Vagina (tissue), 2 donors: ENCODE data around the gene AMOTL2.

ENCODE experiments used
- POLR2A ChIP-seq, 2 donors: fragments of 450-650 bp; IDR thresholded peaks; one replicate each; pipeline ENCODE4 v1.6.1; 2017; ENCODE audit warnings: antibody characterized with exemption in 2 of 2, mild to moderate bottlenecking in 2 of 2, moderate library complexity in 2 of 2
- TF ChIP-seq, protein P1 (sequence below), 3 experiments: fragments of 450-650 bp in 2 of 3; fragments of 200-600 bp in 1 of 3; sonication (generic) in 1 of 3; IDR thresholded peaks; one replicate each; pipeline ENCODE4 v1.5.1; 2017 to 2019; ENCODE audit warnings: antibody characterized with exemption in 3 of 3, mild to moderate bottlenecking in 2 of 3, moderate library complexity in 2 of 3

DNA sequence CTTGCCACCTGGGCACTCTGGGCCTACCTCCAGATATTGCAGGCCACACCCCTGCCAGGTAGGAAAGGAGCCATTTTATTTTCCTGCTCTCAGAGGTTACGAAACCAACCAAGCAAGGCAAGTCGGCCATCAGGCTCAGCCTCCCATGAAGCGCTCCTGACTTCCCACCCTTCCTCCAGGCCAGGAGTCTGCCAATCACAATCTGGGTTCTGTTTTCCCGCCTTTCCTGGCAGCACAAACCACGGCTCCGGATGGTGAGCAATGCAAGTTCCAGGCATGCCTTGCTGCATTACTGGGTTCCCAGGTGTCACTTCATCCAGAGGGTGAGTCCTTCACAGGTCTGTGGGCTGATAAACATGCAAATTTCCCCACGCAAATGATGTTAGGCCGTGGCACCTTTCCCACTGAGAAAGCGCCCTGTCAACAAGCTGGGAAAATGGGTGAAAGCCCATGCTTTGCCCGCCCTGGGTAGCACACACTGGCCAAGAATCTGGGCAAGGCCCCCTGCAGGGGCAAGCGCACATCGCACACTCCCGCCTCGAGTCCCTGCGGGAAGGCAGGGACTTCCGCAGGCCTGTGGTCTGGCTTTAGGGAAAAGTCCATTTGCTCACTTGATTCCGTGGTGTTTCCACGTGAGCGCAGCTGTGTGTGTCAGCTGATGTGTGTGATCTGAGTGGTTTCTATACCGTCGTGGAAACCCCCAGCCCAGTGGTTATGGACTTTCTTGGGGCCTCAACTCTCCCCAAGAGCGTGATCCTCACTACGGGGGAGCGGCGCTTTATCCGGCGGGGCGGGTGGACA is 62.0 kb downstream of the AMOTL2 start:
- TF ChIP-seq, protein P1, sequence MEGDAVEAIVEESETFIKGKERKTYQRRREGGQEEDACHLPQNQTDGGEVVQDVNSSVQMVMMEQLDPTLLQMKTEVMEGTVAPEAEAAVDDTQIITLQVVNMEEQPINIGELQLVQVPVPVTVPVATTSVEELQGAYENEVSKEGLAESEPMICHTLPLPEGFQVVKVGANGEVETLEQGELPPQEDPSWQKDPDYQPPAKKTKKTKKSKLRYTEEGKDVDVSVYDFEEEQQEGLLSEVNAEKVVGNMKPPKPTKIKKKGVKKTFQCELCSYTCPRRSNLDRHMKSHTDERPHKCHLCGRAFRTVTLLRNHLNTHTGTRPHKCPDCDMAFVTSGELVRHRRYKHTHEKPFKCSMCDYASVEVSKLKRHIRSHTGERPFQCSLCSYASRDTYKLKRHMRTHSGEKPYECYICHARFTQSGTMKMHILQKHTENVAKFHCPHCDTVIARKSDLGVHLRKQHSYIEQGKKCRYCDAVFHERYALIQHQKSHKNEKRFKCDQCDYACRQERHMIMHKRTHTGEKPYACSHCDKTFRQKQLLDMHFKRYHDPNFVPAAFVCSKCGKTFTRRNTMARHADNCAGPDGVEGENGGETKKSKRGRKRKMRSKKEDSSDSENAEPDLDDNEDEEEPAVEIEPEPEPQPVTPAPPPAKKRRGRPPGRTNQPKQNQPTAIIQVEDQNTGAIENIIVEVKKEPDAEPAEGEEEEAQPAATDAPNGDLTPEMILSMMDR (IDR thresholded peaks at IDR 0.05), result no peak
- no peak for TF ChIP-seq POLR2A (IDR thresholded peaks at IDR 0.05)
